Hair follicular keratinocyte (primary cell): ENCODE results near the gene SEC61A2. TPM values are rescaled to one million over a fixed set of nuclear protein-coding genes. Genes with fewer than 3 reads are reported as not detected.

ENCODE experiments used
- total RNA-seq: library from RNA; depleted of rRNA; stranded (reverse); fragments of >200 nt; gene quantifications from 2 replicates; pipeline ENCODE4 v1.2.3, GENCODE V29; 2015

The SEC61A2 gene
- 5.7 and 16.8 TPM in 2 replicates for total RNA-seq

DNA sequence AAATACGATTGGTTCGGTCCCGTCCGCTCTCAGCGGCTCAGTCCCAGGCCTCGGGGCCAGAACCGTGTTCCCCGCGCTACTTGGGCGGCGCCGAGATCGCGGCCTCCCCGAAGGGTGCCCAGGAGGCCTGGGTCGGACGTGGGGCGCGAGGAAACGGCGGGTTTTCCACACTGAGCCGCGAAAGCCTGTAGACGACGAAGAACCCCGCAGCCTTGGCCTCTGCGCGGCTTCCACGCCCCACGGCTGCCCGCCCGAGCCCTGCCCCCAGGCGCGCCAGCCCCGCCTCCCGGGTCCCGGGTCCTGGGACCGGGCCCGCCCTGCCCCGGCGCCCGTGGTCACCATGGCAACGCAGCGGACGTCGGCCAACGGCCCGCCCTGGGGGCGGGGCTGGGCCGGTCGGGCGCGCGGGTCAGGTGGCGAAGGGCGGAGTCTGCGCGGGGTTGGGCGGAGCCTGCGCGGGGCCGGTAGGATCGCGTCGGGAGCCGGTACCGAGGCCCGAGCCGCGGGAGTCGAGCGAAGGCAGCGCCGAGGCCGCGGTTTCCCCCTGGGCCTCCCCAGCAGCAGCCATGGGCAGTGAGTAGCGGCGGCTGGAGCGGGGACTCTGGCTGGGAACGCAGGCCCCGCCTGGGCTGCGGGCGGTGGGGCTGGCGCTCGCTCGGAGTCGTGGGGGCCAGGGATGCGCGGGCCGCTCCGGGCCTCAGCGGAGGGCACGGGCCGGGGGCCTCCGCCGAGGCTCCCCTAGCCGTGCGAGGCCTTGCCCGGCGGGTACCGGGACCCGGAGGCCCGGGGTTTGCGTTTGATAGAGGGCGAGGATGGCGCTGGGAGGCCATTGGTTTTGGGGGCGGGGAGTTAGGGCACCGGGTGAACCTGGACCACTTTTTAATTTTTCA lies at the start of gene SEC61A2:
TSS of gene SEC61A2 (plus strand) at position 456 of the 890 bp plus-strand sequence. CDS start at position 567, 111 bp downstream.

DNA sequence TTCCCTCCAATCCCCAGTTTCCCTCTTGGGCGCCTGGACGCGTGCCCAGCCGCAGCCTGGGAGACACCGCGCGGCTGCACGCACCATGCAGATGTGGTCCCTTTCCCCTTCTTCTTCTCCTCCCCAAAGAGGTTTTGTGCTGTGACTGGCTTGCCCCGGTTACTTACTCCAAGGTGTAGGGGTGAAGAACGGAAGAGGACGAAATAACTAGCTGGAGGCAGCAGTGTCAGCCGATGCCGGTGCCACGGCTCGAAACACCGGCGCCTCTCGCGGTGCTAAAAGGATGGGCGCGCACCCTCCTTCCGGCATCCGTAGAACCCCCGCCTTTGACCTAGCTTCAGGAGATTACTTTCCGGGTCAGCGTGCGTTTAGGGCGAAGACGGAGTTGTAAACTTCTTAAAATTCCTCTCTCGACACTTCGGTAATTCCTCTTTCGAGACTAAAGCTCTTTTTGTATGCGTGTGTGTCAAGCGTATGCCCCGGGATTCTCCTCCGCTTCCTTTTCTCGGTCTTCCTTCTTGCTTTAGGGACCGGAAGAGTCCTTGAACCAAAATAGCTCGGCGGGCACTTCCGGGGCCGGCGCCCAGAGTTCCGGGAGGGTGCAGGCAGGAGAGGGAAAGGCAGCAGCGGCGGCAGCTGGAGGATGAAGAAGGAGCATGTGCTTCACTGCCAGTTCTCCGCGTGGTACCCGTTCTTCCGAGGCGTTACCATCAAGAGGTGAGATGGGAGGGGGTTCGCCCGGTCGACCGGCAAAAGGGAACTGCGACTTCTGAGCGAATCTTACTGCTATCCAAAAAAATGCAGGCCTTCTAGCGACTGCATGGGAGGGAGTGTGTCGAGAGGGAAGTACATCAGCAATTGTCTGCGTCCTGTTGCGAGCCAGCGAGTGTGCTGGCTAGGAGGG lies 66.4 kb downstream of the SEC61A2 start, which contains the start of the genes CDC123 and NUDT5:
TSS of gene CDC123 (plus strand) at position 586 of the 904 bp plus-strand sequence. CDS start at position 644, 58 bp downstream.
TSS of gene NUDT5 (minus strand) at position 289 of the 904 bp plus-strand sequence. CDS start 9,600 bp downstream, outside the sequence.

Other genes with a start within 250 kb of the SEC61A2 start
- gene UPF2, start 86.9 kb upstream of the SEC61A2 start, total RNA-seq = 8.9 and 11.1 TPM in 2 replicates
- 21.6 and 33.5 TPM in 2 replicates for gene DHTKD1, start 60.7 kb upstream of the SEC61A2 start, total RNA-seq
- 85.2 and 89.9 TPM in 2 replicates for gene NUDT5, start 66.2 kb downstream of the SEC61A2 start, total RNA-seq
- 101 and 120 TPM in 2 replicates for gene CDC123, start 66.5 kb downstream of the SEC61A2 start, total RNA-seq
- gene CAMK1D, start 219.9 kb downstream of the SEC61A2 start, total RNA-seq = 0.15 and 0.39 TPM in 2 replicates